Measurements from ENCODE around the gene CORO1C.
A peak's percentile ranks its signal among the peaks of the same experiment; 100 is the strongest.
"Not testable (repeated sequence)": the region's sequence is repeated elsewhere in the genome, so short reads cannot be mapped to it uniquely, and the experiment has no call there.

Gene CORO1C

DNA sequence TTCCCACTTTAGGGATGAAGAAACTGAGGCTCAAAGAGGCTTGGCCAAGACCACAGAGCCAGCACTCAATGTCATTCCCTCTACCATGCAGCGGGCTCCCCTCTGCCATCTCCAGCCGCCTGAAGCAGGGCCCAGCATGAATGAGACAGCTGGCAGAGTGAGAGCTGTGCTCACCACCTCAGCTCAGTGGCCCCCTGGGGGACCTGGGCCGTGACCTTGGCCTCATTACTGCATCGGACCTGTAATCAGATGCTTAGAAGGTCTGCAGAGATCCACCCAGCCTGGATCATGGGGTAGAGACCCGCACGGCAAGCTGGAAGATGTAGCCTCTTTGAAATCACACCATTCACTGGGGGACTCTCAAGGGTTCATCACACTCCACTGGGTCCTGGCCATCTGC is 22.7 kb upstream of the CORO1C start:
- no peak for DNase-seq (ENCODE audit: low spot score)

DNA sequence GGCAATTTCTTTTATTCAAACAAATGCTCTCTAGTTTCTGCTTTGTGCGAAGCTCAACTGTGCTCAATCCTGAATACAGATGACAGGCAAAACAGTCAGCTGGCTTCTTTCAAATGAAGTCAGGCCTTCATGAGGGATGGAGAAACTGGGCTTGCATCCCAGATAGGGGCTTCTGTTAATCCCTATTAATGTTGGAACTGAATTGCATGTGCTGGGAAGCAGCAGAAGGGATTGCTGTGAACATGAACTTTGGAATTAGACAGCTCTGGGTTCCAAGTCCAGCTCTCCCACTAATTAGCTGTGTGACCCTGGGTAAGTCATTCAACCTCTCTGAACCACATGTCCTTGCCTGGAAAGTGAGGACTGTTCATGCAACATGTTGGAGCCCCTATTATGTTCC is 21.1 kb upstream of the CORO1C start:
- no peak for DNase-seq (ENCODE audit: low spot score)

DNA sequence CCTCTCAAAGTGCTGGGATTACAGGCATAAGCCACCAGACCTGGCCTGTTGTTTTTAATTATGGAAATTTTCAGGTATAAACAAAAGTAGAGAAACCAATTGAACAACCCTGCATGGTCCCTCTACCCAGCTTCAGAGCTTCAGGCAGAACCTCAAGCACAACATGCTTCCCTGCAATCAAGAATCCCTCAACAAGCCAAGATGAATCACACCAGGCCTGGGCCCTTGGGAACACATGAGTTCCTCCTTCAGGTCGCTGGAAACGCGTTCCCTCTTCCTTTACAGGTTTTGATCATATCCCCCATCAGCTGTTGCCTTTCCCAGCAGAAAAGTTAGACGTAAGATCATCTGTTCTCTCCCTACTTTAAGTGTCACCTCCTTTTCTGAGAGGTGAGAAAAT is 20.5 kb upstream of the CORO1C start:
- DNase-seq (ENCODE audit: low spot score), result no peak

DNA sequence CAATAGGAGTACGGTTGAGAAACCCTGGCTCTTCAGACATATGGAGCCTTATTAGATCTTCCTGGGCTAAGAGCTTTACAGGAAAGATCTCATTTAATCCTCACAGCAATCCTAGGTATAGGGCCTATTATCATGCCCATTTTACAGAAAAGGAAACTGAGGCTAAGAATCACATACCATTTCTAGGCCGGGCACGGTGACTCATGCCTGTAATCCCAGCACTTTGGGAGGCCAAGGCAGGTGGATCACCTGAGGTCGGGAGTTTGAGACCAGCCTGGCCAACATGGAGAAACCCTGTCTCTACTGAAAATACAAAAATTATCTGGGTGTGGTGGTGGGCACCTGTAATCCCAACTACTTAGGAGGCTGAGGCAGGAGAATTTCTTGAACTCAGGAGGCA is 19.7 kb upstream of the CORO1C start:
- DNase-seq (ENCODE audit: low spot score), result not testable (repeated sequence)

DNA sequence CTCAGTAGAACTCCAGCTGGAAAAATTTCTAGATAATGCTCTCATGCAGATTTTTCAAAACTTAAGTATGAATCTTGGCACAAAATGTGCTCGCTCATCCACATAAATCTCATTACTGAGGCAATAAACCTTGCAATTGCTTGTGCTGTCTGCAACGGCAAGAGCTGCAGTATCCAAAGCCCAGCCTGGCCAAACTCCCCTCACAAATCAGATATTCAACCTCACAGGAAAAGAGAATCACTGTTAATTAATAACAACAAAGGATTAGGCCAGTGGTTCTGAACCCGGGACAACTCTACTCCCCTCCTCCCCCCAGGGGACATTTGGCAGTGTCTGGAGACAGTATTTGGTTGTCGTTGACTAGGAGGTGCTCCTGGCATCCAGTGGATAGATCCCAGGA is 19.2 kb upstream of the CORO1C start:
- DNase-seq (ENCODE audit: low spot score), result no peak

DNA sequence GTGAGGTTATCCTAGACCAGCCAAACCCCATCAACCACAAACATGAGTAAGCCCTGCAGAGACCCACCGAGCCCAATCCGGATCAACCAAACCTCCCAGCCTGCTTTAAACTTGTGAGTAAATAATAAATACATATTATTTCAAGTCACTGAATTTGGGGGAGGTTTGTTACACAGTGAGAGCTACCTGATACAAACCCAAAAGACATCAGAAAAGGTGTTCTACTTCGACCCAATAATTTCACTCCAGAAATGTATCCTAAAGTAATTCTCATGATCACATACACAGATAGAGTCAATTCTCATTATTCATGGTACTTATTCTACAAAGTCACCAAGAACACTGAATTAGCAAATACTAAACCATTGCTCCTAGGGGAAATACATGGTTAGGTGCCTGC is 16.2 kb upstream of the CORO1C start:
- DNase-seq (ENCODE audit: low spot score), result no peak

DNA sequence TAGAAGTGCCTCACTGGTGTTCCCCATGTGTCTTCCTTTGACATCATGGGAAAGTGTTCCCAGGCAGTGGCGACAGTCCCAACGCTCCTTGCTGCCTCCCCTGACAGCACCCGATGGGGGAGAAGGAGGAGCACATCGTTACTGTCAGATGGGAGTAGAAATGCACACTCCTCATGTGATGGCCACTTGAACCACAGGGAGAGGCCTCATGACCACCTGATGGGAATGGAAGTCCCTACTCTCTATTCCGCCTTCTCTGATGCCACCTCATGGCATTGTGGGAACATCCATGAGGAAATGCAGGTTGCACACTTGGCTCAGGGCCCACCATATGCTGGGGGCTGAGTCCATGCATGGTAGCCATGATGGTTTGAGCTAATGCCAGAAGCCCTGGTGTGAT is 14.3 kb upstream of the CORO1C start:
- no peak for DNase-seq (ENCODE audit: low spot score)

DNA sequence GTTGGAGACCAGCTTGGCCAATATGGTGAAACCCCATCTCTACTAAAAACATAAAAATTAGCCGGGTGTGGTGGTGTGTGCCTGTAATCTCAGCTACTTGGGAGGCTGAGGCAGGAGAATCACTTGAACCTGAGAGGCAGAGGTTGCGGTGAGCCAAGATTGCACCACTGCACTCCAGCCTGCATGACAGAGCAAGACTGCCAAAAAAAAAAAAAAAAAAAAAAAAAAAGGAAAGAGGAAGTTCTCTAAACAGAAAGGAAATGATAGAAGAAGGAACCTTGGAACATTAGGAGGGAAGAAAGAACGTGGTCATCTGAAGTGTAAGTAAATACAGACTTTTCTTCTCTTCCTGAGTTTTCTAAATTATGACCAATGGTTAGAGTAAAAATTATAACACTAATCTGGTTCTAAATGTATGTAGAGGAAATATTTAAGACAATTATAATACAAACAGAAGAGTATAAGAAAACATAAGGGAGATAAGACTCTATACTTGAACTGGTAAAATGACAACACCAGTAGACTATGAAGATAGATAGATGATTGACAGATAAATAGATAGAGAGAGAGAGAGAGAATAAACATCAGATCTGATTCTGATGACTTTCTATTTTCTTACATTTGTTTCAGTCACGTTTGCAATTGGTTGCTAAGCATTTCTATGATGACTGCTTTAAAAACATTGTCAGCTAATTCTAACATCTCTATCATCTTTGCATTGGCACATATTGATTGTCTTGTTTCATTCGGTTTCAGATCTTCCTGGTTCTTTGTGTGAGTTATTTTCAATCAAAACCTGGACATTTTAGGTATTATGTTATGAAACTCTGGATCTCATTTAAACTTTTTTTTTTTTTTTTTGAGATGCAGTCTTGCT is 12.9 kb upstream of the CORO1C start:
- DNase-seq (ENCODE audit: low spot score), result no peak

DNA sequence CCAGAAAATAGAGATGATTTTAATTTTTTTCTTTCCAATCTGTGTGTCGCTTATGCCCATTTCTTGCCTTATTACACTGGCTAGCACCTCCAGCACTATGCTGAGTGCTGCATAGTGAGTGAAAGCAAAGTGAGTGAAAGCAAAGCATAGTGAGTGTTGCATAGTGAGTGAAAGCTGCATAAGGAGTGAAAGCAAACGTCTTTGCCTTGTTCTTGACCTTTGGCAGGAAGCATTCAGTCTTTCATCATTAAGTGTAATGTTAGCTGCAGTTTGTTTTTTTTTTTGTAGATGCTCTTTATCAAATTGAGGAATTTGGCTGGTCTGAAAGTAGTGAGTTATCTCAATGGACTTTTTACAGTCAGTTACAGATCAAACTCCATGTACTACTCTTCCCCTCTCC is 6.9 kb upstream of the CORO1C start:
- DNase-seq (ENCODE audit: low spot score), result no peak

DNA sequence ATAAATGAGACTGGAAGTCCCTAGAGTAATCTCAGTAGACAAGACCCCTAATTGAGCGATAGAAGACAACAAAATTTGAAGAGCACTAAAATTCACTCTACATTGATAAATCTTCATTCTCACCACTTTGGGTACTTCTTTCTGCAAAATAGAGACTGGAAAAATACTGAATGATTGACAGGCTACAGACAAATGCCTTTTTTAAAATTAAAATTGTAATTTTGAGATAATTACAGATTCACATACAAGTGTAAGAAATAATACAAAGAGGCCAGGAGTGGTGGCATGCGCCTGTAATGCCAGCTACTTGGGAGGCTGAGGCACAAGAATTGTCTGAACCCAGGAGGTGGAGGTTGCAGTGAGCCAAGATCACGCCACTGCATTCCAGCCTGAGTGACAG is 4.5 kb upstream of the CORO1C start:
- DNase-seq (ENCODE audit: low spot score), result no peak

DNA sequence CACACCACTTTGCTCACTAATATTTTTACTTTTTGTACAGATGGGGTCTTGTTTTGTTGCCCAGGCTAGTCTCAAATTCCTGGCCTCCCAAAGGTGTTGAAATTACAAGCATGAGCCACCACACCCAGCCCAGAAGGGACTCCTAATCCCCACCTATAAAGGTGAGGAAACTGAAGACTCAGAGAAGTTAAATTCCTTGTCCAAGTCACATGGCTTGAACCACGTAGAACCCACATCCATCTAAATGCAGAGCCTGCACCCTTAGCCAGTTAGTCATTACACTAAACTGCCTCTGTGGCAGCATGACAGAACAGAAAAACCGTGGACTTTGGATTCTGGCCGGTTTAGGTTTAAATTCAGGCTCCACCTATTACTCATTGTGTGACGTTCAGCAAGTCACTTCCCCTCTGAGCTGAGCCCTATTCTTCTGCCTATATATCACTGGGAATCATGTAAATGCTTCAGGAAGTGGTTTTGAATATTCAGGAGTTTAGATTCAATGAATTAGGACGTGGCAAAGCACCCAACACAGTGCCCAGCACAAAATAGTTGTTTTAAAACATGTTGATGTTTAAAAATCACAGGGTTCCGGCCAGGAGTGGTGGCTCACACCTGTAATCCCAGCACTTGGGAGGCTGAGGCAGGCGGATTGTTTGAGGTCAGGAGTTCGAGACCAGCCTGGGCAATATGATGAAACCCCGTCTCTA is 3.0 kb upstream of the CORO1C start:
- DNase-seq (ENCODE audit: low spot score), result no peak

DNA sequence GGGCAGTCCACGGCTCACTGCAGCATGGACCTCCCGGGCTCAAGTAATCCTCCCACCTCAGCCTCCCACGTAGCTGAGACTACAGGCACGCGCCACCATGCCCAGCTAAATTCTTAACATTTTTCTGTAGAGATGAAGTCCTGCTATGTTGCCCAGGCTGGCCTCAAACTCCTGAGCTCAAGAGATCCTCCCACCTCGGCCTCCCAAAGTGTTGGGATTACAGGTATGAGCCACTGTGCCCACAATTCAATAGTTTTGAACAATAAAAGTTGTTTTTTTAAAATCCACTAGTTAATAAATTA is 1.9 kb upstream of the CORO1C start:
- DNase-seq (ENCODE audit: low spot score), result not testable (repeated sequence)

DNA sequence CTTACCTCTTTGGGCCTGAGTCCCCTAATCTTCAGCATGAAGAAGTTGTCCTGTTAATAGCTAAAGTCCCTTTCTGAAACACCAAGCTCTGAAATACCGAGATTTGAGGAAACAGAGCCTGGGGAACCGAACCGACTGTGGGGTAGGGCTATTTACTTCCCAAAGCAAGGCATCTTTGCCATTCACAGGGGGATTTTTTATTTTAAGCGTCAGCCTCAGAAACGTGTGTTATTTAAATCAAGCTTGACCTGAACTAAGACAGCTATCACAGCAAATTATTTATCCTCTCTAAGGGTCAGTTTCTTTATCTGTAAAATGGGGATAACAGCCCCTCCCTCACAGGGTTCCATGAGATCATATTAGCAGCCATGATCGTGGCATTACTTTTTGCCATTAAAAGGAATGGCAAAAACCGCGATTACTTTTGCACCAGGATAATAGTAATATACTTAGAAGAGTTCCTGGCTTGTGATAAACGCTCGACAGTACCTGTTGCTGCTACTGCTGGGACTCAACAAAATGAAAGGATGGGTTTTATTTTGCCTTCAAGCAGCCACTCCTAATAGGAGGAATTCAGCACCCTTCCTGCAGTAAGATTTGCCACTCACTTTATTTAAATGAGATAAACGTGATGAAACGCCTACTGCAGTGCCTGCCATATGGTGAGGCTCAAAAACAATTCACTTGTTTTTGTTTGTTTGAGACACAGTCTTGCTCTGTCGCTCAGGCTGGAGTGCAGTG is 1.3 kb upstream of the CORO1C start:
- no peak for DNase-seq (ENCODE audit: low spot score)

DNA sequence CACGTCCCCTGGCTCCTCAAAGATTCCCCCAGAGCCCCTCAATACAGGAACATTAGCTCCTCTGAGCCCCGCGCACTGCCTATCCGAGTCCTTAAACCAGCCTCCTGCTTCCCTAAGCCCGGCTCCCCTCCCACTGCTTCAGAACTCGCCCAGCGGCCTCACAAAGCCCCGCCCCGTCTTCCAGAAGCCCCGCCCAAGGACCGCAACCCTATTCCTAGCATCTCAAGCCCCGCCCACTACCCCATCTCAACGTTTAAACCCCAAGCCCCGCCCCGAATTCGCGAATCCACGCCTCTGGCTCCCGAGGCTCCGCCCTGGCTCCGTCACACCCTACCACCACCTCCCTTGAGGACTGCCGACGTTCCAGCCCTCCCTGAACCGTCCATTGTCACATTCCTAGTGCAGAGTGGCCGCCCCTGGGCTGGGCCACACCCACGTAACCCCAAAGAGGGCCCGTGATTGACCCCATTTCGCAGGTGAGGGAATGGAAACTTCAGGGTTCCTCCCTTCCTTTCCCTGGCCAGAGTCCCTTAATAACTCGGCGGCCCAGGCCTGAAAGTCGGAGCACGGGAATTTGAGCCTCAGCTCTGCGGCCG is 646 bp upstream of the CORO1C start:
- peak; percentile 96 for DNase-seq (ENCODE audit: low spot score)

DNA sequence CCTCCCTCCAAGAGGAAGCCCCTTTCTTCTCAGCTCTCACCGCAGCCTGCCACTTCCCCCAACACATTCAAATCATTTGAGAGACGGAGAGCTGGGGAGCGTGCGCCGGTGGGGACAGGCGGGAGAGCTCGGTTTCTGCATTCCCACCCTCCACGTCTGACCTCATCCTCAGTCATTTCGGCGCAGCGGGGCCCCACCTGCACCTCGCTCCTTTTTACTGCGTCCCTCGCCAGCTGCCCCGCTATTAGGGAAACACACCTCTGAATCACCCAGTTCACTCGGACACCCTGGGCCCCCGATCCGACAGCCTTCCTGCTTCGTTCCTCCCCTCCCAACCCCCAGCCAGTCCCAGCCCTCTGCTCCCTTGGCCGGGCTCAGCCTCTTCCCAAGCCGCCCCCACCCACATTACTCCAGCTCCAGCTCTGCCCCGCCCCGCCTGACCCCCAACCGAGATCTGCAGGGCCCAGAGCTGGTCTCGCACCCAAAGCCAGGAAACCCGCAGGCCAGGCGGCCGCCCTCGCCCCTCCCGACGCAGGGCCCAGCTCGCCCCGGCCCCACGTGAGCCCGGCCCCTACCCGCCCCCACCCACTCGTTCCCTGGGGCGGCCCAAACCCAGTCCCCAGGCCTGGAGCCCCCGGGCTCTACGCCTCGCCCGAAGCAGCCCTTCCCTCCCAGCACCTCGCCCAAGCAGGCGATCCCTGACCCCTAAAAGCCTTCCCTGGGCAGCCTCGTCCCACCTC is 783 bp downstream of the CORO1C start:
- DNase-seq (ENCODE audit: low spot score), result peak; percentile 12

DNA sequence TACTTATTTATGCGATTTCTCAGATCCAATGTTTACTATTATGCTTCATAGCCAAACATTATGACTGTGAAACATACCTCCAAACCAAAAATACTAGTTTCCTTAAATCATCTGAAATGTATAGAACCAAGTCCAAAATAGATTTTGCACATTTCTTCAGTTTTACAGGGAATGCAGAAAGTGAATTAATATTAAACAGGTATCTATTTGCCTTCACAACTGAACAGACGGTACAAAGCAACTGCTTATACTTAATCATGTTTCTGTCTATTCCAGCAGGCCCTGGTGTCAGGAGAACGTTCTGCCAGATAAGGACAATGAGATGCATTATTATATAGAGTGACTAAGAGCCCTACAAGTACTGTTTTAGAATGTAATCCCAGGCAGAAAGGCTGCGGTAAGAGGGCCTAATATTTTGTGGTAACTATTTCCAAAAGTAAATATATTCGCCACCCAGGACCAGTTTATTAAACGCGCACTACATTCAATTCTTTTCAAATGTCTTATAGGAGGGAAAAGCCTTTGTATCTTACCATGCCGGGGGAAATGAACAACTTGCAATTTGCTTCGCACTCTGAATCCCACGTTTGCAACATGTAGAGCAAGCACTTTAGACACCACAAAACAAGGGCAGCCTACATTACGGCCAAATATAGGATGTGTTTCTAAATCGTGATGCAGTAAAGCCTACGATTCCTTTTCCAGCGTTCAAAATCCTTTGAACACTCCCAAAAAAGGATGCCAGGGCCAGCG is 1.5 kb downstream of the CORO1C start:
- no peak for DNase-seq (ENCODE audit: low spot score)

DNA sequence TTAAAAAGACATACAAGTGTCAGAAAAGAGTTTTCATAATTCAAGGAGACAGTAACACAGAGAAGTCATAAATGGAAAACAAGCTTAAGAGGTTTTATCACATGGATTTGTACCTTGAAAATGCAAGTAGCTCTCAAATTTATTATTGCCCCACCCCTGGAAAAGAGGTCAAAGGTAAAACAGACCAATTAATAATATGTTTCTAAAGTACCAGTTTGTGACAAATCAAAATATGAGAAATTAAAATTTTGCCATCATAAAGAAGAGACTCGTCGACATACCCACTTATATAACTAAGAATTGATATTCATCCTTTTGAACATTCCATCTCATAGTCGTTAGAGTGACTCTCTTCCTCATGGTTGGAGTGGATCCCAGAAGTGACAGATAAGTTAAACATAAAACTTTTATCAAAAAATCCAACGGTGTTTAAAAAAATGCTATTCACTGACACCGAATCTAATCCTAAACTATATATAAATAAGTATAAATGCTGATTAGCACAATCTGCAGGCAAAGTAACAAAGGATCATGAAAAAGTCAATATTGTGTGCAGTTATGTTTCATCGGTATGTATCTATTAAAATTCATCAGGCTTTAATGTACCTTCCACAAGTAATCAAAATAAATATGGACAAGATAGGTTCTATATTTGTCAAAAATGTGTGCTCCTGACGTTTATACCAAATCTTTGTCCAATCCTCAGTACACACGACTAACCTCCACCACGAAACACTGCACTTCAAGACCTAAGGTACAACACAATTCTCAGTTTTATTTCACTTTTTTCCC is 2.3 kb downstream of the CORO1C start:
- DNase-seq (ENCODE audit: low spot score), result no peak

DNA sequence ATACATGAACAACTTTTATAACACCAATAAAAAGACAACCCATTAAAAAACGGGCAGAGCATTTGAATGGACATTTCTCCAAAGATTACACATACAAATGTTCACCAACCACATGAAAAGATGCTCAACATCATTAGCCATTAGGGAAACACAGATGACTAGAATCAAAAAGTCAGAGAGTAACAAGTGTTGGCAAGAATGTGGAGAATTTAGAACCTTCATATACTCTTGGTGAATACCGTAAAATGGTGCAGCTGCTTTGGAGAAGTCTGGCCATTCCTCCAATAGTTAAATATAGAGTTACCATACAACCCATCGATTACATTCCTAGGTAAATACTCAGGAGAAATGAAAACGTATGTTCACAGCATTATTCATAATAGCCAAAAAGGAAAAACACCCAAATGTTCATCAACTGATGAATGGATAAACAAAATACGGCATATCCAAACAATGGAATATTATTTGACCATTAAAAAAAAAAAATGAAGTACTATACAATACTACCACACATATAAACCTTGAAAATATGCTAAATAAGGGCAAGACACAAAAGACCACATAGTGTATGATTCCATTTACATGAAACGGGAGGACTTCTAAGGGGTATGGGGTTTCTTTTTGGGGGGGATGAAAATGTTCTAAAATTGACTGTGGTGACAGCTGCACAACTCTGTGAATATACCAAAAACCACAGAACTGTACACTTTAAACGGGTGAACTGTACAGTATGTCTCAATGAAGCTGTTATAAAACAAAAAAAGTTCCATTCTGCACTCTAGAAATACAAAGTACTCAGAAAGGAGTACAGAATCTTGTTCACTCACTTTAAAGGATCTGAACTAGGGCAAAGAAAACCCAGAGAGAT is 3.2 kb downstream of the CORO1C start:
- no peak for DNase-seq (ENCODE audit: low spot score)

DNA sequence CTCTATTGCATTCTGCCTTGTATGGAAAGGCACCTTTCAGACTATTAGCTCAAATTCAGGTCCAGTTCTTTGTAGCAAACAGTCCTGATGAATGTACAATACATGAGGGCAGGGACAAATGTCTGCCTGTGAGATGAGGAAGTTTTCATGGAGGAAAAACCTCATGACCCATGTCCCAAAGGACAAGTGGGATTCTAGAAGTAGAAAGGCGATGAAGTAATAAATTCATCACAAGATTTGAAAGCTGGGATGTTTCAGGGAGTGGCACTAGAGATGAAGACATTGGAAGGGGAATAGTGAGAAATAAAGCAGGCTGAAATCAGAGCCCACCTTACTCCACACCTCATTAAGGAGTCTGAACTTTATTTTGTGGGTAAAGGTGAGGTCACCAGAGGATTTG is 4.2 kb downstream of the CORO1C start:
- DNase-seq (ENCODE audit: low spot score), result no peak

DNA sequence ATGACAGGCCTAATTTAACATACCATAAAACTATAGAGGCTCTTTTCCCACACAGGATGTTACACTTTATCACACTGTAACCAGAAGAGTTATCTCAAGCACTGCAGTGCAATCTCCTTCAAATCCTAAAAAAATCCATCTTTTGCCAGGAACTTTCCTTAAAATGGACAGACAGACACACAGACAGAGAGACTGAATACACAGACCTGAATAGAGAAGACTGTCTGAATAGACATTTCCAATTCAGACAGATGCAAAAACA is 6.5 kb downstream of the CORO1C start:
- no peak for DNase-seq (ENCODE audit: low spot score)

Measured in CD4-positive, alpha-beta T cell treated with Interleukin-15 for 4 hours (primary cell).